IPS-18c (cell line): ENCODE data around the gene CHST14.

Experiments used
- H3K4me3 ChIP-seq: 2 replicates; pipeline ENCODE4 v1.7.0; 2013; ENCODE audit warnings: low read depth, mild to moderate bottlenecking, low read length, moderate library complexity; ENCODE audit not compliant: insufficient read depth
- H3K9me3 ChIP-seq: one replicate; pipeline ENCODE4 v1.6.1; 2013; ENCODE audit warnings: mild to moderate bottlenecking, low read length, moderate library complexity; ENCODE audit not compliant: control insufficient read depth, insufficient read depth

Gene CHST14

DNA sequence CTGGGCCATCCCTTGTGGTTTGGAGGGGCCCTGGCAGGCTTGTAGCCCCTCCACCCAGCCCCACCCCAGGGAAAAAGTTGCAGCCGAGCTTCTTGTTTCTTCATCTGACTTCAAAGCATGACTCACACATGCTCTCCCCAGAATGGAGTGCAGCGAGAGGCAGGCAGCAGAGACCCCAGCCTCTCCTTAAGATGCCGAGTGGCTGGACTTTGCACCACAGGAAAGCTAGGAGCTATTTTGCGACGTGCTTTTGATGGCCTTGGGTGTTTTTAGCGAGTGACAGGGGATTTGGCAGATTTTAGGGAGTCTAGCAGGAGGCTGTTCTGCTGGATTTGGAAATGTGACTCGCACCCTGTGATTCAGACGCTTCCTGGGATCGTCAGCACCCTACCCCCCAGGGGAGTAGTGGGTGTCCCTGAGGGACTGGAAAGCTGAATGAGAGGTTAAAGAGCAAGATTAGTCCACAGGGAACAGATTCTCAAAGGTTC lies 15.8 kb upstream of the CHST14 start:
- Histone ChIP-seq H3K9me3 (no peaks in the 10 kb centered on the region), H3K4me3 (peak overlapping the region; percentile 3; the same call in 1 of the 2 replicates)

DNA sequence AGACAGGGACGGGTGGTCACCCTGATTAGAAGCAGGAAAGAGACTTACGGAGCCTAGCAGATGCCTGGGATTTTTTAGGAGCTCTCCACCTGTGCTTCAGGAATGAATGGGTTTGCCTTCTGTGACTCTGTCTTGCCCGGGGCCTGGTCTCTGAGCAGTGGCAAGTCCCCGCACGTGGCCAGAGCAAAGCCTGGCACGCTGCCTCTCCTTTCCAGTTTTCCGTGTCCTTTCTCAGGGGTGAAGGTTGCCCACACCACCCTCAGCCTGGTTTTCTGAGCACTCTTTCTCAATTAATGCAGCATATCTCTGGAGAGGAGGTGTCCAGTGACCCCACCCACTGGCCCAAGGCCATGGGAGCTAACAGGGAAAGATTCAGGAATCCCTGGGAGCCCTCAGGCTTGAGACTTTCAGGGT lies 14.5 kb upstream of the CHST14 start:
- Histone ChIP-seq H3K9me3 (no peaks in the 10 kb centered on the region), H3K4me3 (no peak overlapping the region)

- no peaks in the 10 kb centered on the region for H3K9me3 ChIP-seq
Observed at GRCh38 chr15:40456738-40457137, 14.0 kb upstream of the CHST14 start.

DNA sequence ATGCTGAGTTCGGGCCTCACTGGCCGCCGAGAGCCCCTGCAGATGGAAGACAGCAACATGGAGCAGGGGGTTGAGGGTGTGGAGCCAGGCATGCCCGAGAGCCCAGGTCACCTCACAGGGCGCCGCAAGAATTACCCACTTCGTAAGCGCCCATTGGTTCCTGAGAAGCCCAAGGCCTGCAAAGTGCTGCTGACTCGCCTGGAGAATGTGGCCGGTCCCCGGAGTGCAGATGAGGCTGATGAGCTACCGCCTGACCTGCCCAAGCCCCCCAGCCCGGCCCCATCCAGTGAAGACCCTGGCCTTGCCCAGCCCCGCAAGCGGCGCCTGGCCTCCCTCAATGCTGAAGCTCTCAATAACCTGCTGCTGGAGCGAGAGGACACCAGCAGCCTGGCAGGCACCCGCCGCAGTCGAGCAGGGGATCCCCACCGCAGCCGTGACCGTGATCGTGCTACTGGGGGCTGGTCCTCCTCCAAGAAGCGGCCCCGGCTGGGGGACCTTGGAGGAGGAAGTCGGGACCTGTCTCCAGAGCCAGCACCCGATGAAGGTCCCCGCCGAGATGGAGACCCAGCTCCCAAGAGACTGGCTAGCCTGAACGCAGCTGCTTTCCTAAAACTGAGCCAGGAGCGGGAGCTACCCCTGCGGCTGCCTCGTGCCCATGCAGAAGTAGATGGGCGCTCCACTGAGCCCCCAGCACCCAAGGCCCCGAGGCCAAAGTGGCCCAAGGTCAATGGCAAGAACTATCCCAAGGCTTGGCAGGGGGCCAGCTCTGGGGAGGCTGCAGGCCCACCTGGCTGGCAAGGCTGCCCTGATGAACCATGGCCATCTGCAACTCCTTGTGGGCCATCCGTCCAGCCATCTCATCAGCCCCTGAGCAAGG lies 12.1 kb upstream of the CHST14 start:
- H3K4me3 ChIP-seq: no peak overlapping the region
- H3K9me3 ChIP-seq: no peaks in the 10 kb centered on the region

More at GRCh38 chr15:40456738-40457137, 14.0 kb upstream of the CHST14 start:
- no peak overlapping the region for H3K4me3 ChIP-seq

DNA sequence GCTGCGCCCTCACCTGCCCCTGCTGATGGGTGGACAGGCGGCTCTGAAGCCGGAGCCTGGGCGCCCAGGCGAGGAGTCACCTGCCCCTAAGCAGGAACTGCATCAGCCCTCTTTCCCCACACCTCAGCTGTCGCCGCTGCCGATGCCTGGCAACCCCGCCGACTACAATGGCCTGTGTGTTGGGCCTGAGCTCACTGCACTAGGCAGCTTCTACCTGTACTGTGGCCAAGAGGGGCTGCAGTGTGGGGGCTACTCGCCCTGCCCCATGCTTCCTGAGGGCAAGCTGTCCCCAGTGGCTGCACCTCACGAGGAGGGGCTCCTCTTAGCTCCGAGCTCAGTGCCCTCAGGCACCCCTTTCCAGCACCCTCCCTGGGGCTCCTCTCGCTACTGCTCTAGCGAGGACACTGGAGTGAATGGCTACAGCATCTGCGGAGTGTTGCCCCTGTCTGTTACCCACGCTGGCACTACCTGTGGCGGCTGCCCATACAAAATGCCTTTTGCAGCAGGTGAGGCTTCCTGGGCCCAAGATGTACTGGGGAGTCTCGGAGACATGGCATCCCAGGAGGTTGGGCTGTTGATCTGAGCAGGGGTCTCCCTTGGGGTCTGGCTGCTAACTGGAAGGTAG lies 11.3 kb upstream of the CHST14 start:
- H3K9me3 ChIP-seq: no peaks in the 10 kb centered on the region
- no peak overlapping the region for H3K4me3 ChIP-seq

DNA sequence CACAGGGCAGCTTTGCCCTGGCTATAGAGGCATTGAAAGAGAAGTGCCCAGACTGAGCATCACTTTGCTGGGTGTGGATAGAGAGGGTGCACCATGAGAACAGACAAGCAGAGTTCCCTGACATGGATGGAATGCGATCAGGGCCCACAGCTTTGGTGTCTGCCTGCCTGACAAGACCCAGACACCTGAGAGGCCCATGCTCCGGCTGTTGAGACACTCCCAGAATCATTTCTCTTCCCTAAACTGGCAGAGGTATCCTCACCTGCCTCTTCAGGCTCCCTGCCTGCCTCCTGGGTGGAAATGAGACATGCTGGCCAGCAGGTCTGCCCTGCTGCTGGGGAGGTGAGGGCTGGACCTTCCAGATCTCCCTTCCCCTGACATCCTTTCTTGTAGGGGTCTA lies 10.4 kb upstream of the CHST14 start:
- H3K4me3 ChIP-seq: no peak overlapping the region

DNA sequence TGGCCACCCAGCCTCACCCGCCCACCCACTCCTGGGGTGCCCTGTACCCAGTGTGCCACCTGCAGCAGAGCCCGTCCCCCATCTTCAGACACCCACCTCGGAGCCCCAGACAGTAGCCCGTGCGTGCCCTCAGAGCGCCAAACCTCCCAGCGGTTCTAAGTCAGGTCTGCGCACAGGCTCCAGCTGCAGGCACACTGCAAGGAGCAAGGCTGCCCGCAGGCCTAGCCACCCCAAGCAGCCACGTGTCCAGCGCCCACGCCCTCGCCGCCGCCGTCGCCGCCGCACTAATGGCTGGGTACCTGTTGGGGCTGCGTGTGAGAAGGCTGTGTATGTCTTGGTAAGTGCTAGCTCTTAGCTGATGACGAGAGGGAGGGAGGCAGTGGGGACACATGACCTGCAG lies 8.8 kb upstream of the CHST14 start:
- no peak overlapping the region for H3K4me3 ChIP-seq
- H3K9me3 ChIP-seq: no peaks in the 10 kb centered on the region

More for the DNA sequence above, 10.4 kb upstream of the CHST14 start:
- no peaks in the 10 kb centered on the region for H3K9me3 ChIP-seq

DNA sequence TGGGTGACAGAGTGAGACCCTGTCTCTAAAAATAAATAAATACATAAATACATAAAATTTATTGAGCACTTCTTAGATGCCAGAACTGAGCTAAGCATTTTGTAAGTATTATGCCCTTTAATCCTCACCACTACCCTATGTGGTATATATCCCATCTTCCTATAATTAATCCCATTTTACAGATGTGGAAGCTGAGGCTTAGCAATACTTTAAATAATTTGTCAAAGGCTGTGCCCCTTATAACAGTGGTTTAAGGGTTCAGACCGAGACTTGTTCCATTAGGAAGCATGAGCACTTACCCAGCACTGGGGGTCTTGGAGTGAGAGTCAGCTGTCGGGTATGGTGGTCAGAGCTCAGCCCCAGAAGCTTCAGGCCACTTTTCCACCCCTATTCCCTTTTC lies 7.5 kb upstream of the CHST14 start:
- no peaks in the 10 kb centered on the region for H3K9me3 ChIP-seq
- no peak overlapping the region for H3K4me3 ChIP-seq

- Histone ChIP-seq H3K4me3 (no peak overlapping the region), H3K9me3 (no peaks in the 10 kb centered on the region)
Observed at GRCh38 chr15:40463886-40464545, 6.8 kb upstream of the CHST14 start.

DNA sequence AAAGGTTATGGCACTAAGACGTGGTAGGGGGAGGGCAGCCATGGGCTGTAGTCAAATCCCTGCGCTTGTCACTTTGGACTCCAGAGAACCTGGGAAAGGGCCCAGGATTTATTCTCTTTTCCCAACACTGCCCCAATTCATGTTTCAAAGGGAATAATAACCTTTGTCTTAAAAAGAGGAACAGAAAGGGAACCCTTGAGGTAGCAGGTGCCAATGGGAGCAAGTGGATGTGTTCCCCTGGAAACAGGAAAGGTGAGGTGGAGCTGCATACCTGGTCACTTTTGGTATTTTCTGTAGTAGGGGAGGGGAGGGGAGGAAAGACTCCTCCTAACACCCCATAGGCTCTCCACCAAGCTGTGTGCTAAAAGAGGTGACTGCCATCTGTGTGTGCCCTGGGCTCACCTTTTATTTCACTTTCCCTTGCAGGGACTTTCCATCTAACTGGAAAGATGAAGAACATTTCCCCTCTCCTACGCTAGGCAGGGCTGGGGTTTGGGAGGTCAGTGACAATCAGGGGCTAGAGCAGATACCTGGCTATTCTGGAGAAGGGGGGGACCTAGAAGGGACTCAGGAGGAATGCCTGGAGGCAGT lies 6.1 kb upstream of the CHST14 start:
- Histone ChIP-seq H3K4me3 (no peak overlapping the region), H3K9me3 (no peaks in the 10 kb centered on the region)

GRCh38 chr15:40465939-40466338 lies 4.8 kb upstream of the CHST14 start:
- H3K9me3 ChIP-seq: no peaks in the 10 kb centered on the region
- H3K4me3 ChIP-seq: no peak overlapping the region

DNA sequence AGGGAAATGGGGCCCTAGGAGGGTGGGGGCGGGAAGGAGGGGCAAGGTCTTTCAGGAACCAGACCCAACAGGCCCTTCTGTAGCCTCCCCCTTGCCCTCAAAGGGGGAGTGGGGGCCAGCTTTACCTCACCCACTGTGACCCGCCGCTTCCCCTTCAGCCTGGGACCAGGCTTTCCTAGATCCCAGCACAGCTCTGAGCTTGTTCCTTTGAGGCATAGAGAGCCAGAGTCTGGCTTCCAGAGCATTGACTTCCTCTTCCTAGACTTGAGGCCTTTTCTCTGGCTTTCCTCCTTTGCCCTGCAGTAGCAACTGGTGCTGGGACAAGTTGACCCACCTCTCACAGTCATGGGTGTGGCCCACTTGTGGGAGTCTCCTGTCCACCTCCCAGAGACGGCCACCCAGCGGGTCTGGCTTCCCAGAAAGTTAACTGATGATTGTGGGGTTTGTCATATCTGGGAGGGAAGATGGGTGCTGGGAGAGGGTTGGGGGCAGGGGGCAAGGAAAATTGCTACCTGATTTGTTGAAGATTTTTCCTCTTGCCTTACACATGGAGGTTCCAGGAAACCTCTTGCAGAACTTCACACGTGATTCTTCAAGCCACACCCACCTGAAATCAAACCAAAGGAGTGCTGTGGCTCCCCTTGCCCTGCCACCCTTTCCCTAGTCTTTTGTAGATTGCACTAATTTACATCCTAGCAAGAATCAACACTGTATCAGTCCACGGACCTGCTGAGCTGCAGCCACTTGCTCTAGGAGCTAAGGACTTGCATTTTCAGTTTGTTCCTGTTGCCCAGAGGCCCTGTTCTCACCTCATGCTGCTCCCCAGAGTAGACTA lies 4.1 kb upstream of the CHST14 start:
- Histone ChIP-seq H3K9me3 (no peaks in the 10 kb centered on the region), H3K4me3 (no peak overlapping the region)

DNA sequence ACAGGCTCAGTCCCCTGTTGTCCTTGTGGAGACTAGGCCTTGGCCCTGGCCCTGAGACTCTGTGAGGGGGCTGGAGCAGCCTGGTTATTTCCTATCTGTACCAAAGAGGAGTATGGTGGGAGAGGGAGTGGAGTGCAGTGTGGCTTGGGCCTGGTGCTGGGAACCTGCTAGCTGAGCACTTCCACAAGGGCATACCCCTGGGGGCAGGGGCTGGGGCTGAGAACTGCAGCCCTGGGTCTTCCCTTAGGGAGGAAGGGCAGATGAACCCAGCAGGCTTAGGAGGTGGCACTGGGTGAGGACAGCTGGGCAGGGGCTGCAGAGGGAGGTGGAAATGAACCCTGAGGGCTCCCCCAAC lies 3.5 kb upstream of the CHST14 start:
- H3K4me3 ChIP-seq: no peak overlapping the region

DNA sequence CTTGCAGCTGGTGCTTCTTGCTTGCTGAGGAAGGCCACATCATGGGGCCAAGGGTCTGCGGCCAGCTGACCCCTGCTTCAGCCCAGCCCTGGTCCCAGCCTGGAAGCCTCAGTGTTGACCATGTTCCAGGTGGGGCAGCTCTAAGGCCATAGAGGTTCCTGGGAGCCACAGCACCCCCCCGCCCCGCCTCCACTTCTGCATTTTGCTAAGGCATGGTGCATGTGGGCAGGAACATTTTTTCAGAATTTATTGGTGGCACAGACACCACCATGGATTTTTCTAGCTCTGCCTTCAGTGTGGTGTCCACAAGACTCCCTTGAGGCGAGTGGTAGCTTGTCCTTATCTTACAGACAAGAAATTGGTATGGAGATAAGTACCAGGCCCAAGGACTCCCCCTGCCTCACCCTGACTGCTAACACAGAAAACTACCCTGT lies 1.9 kb upstream of the CHST14 start:
- H3K4me3 ChIP-seq: no peak overlapping the region

More for the DNA sequence above, 3.5 kb upstream of the CHST14 start:
- H3K9me3 ChIP-seq: no peaks in the 10 kb centered on the region

DNA sequence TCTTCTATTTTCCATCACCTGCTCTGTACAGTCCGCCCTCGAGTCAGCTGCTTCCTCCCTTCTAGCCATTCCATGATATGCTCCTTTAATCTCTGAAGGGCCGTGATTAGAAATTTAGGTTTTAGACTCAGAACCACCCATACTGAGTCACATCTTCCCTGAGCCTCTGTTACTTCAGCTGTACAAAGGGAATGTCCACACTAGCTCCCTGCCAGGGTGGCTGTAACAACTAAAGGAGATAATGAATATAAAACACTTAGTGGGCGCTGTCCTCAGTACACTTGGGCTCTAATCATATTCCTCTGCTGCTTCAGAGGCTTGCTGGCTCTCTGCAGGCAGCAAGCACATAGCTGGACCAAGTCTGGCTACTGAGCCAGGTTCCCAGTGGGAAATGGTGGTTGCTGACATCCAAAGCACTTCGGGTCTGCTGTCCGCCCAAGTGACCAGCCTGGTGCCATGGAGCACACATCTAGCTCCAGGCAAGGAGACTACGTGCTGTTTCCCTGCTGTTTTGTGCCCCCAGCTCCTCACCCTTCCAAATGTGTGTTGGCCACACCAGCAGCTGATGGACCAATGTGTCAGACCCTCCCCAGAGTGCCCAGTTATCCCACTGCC lies 901 bp upstream of the CHST14 start:
- Histone ChIP-seq H3K9me3 (no peaks in the 10 kb centered on the region), H3K4me3 (0 out of 2 replicates have a peak overlapping the region, but pooled peaks have one; percentile 43)

More for the DNA sequence above, 1.9 kb upstream of the CHST14 start:
- no peaks in the 10 kb centered on the region for H3K9me3 ChIP-seq

GRCh38 chr15:40471105-40471807 lies 472 bp downstream of the CHST14 start:
- no peaks in the 10 kb centered on the region for H3K9me3 ChIP-seq
- H3K4me3 ChIP-seq: peak overlapping the region; percentile 60
